ENCODE measurements around the gene C11orf68. TPM values are rescaled to one million over a fixed set of nuclear protein-coding genes. Genes with fewer than 3 reads are reported as not detected.

Gene C11orf68
- 10 to 100 TPM; 22.2 to 23.6 TPM for total RNA-seq

DNA sequence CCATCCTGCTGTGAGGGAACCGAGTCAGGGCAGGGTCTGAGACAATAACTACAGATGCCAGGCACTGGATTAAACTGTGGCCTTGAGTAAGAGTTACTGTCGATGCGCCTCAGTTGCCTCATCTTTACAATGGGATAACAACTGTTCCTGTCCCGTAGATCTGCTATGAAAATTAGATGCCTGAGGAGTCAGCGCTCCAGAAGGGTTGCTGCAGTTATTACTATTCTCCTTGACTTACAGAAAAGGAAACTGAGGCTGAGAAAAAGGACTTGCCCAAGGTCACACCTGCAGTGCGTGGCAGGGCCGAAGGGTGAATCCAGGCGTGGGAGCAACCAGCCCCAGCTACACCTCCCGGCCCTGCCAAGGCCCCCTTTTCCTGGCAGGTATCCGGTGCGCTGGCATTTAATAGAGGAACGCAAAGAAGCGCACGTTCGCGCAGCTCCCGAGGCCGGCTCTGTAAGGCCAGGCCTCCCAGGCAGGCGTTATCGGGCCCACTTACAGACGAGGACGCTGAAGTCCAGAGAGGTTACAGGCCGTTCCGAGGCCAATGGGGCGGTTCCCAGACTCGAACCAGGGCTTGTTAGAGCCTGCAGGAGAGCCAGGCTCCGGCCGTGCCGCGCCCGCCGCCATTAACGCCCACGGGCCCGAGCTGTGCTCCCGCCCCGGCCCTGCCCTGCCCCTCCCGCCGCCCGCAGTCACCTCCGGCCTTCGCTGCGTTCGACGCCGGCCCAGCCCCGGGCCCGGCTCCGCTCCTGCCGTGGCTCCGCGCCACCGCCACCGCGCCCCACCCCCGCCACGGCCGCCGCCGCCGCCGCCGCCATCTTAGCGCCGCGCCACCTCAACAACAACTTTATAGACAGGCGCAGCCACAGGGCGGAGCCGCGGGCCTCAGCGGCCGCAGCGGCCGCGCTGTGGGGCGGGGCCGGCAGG lies at the start of gene C11orf68:
TSS of gene C11orf68 (minus strand) at position 852 of the 930 bp plus-strand sequence. CDS start at position 821, 31 bp downstream.
- Mint-ChIP-seq H3K27ac (peak within 1 kb of the TSS; percentile 84), H3K27me3 (no peaks in the 10 kb centered on the region), H3K36me3 (peaks cover 16% of the 10 kb centered on the region), H3K4me3 (peak within 1 kb of the TSS; percentile 90), H3K4me1 (ENCODE audit: low read depth) (peaks cover 33% of the 10 kb centered on the region), H3K9me3 (no peaks in the 10 kb centered on the region)
- ChIA-PET POLR2A (interaction anchor here (0.6 to 2.1 kb wide), 7 partner anchors 17 to 256 kb away, joined by 3 to 19 read pairs (median 3); partner anchors contain the start of genes CCDC85B, FOSL1, KAT5 and RELA), CTCF (interaction anchor here (0.7 to 1.7 kb wide), 6 partner anchors 18 to 69 kb away, joined by 3 to 6 read pairs (median 4); partner anchors contain the start of genes CCDC85B, FOSL1 and MUS81)
- intact Hi-C loops (cut with micrococcal nuclease): loop anchor here (1.0 to 5.0 kb wide), 7 partner anchors 10 to 206 kb away; partner anchors contain the start of genes CCDC85B, CFL1, FOSL1 and KAT5
- DNase-seq: no peak

DNA sequence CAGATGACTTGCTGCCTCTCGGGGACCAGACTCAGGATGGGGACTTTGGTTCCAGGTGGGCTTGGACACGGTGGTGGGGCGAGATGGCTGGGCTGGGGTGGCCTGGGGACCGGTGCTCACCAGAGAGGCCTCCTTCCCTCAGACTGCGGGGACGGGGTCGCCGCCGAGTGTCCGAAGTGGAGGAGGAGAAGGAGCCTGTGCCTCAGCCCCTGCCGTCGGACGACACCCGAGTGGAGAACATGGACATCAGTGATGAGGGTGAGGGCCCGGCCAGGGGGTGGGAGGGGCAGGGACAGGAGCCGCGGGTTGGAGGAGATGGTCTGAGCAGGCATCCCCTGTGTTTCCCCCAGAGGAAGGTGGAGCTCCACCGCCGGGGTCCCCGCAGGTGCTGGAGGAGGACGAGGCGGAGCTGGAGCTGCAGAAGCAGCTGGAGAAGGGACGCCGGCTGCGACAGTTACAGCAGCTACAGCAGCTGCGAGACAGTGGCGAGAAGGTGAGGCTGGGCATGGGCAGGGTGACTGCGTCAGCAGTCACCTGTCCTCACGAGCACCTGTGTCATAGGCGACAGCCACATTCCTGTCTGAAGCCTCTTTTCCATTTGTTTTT lies 48.6 kb upstream of the C11orf68 start:
- no peak overlapping the region for H3K4me3 Mint-ChIP-seq
- no peak overlapping the region for H3K27ac Mint-ChIP-seq
- intact Hi-C loops (cut with micrococcal nuclease): no loop called here
- DNase-seq: no peak
- ChIA-PET POLR2A (no interaction called here), CTCF (interaction anchor here (0.9 to 2.0 kb wide), 3 partner anchors 55 to 108 kb away, joined by 3 to 7 read pairs (median 3); no protein-coding TSS in a partner anchor)
- H3K4me1 Mint-ChIP-seq (ENCODE audit: low read depth): peaks cover 27% of the 10 kb centered on the region
- H3K9me3 Mint-ChIP-seq: no peaks in the 10 kb centered on the region
- H3K36me3 Mint-ChIP-seq: peaks cover 55% of the 10 kb centered on the region
- no peaks in the 10 kb centered on the region for H3K27me3 Mint-ChIP-seq

DNA sequence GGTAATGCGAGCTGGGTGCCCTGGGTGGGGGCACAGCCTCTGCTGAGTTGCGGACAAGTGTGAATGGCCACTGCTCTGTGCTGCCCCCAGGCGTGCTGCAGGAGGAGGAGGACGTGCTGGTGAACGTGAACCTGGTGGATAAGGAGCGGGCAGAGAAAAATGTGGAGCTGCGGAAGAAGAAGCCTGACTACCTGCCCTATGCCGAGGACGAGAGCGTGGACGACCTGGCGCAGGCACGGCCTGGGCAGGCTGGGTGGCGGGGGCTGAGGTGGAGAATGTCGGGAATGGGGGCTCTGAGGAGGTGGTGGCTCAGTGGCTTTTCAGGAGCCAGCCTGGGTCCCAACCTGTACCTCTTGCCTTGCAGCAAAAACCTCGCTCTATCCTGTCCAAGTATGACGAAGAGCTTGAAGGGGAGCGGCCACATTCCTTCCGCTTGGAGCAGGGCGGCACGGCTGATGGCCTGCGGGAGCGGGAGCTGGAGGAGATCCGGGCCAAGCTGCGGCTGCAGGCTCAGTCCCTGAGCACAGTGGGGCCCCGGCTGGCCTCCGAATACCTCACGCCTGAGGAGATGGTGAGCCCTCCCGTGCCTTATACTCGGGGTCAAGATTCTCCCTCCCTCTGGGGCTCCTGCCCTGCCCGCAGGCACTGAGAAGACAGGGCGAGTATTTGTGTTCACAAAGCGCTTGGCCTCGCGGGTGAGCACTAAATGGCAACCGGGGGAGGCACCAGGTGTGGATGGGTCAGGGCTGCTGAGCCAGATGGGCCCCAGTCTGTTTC lies 47.3 kb upstream of the C11orf68 start:
- CTCF ChIA-PET: interaction anchor here (1.0 kb wide), 1 partner anchor 22 kb away, joined by 3 read pairs; no protein-coding TSS in a partner anchor

DNA sequence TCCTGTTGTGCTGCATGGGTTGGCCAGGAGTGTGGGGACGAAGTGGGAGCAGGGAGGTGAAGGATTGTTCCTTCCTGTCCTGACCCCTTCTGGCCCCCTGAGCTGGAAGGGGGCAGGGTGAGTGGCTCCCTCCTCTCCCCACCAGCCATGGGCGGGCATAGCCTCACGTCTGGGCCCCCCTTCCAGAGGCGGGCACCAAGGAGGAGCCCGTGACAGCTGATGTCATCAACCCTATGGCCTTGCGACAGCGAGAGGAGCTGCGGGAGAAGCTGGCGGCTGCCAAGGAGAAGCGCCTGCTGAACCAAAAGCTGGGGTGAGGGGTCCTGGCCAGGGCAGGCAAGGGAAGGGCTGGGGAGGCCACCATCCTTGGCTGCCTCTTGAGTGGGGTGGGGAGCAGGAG lies 46.0 kb upstream of the C11orf68 start:
- CTCF ChIA-PET: interaction anchor here (1.0 kb wide), 1 partner anchor 23 kb away, joined by 3 read pairs; no protein-coding TSS in a partner anchor
- no peaks in the 10 kb centered on the region for H3K9me3 Mint-ChIP-seq

More for the DNA sequence above, 47.3 kb upstream of the C11orf68 start:
- H3K36me3 Mint-ChIP-seq: peaks cover 55% of the 10 kb centered on the region
- intact Hi-C loops (cut with micrococcal nuclease): no loop called here
- DNase-seq: no peak
- H3K4me3 Mint-ChIP-seq: no peak overlapping the region
- POLR2A ChIA-PET: no interaction called here
- no peaks in the 10 kb centered on the region for H3K27me3 Mint-ChIP-seq
- peaks cover 31% of the 10 kb centered on the region for H3K4me1 Mint-ChIP-seq (ENCODE audit: low read depth)
- no peaks in the 10 kb centered on the region for H3K9me3 Mint-ChIP-seq
- no peak overlapping the region for H3K27ac Mint-ChIP-seq

DNA sequence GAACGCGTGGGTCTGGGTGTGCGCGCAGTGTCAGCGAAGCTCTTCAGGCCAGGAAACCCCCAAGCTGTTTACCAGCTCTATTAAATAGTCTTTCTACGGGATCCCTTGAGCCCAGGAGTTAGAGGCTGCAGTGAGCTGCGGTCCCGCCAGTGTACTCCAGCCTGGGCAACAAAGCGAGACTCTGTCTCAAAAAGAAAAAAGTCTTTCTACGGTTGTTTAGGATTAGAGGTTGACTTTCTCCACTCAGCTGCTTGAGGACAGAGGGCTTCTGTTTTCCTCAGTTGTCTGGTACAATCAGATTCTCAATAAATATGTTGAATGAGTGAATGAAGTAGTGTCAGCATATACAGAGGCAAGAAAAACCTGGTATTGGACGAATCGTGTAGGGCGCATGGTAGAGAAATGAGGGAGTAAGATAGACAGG lies 43.3 kb upstream of the C11orf68 start:
- intact Hi-C loops (cut with micrococcal nuclease): no loop called here
- H3K36me3 Mint-ChIP-seq: peaks cover 35% of the 10 kb centered on the region
- peaks cover 36% of the 10 kb centered on the region for H3K4me1 Mint-ChIP-seq (ENCODE audit: low read depth)

More for the DNA sequence above, 46.0 kb upstream of the C11orf68 start:
- POLR2A ChIA-PET: interaction anchor here (0.6 kb wide), 1 partner anchor 1698 kb away, joined by 5 read pairs; no protein-coding TSS in a partner anchor
- Mint-ChIP-seq H3K27me3 (no peaks in the 10 kb centered on the region), H3K27ac (no peak overlapping the region), H3K36me3 (peaks cover 49% of the 10 kb centered on the region), H3K4me1 (ENCODE audit: low read depth) (peaks cover 31% of the 10 kb centered on the region), H3K4me3 (no peak overlapping the region)
- intact Hi-C loops (cut with micrococcal nuclease): no loop called here
- DNase-seq: no peak

GRCh38 chr11:65961267-65962140 lies 42.6 kb upstream of the C11orf68 start, which contains the start of gene SART1:
SART1 (plus strand) TSS chr11:65961734; CDS start chr11:65961781, 47 bp downstream.
- H3K36me3 Mint-ChIP-seq: peaks cover 29% of the 10 kb centered on the region
- no peaks in the 10 kb centered on the region for H3K27me3 Mint-ChIP-seq
- peak within 1 kb of the TSS; percentile 94 for H3K27ac Mint-ChIP-seq
- ChIA-PET CTCF (interaction anchor here (1.3 to 6.7 kb wide), 3 partner anchors 73 to 102 kb away, joined by 4 to 39 read pairs (median 14); partner anchors contain the start of genes FIBP and MUS81), POLR2A (interaction anchor here (0.9 to 2.2 kb wide), 11 partner anchors 10 to 129 kb away, joined by 3 to 21 read pairs (median 3); partner anchors contain the start of genes BANF1, CCDC85B, EIF1AD and FIBP)
- peaks cover 42% of the 10 kb centered on the region for H3K4me1 Mint-ChIP-seq (ENCODE audit: low read depth)
- H3K9me3 Mint-ChIP-seq: no peaks in the 10 kb centered on the region
- DNase-seq: peak; percentile 98
- peak within 1 kb of the TSS; percentile 95 for H3K4me3 Mint-ChIP-seq
- intact Hi-C loops (cut with micrococcal nuclease): loop anchor here (1.0 to 2.0 kb wide), 4 partner anchors 41 to 101 kb away; partner anchors contain the start of genes BANF1, C11orf68, DRAP1 and EIF1AD

More for the DNA sequence above, 43.3 kb upstream of the C11orf68 start:
- Mint-ChIP-seq H3K4me3 (peak overlapping the region; percentile 95), H3K9me3 (no peaks in the 10 kb centered on the region), H3K27ac (peak overlapping the region; percentile 94), H3K27me3 (no peaks in the 10 kb centered on the region)
- no peak for DNase-seq
- CTCF ChIA-PET: interaction anchor here (1.3 to 6.7 kb wide), 3 partner anchors 73 to 102 kb away, joined by 4 to 39 read pairs (median 14); partner anchors contain the start of genes FIBP and MUS81
- POLR2A ChIA-PET: interaction anchor here (0.9 to 2.2 kb wide), 11 partner anchors 9 to 130 kb away, joined by 3 to 21 read pairs (median 3); partner anchors contain the start of genes BANF1, CCDC85B, EIF1AD and FIBP

GRCh38 chr11:65960824-65961266 lies 42.0 kb upstream of the C11orf68 start:
- H3K4me1 Mint-ChIP-seq (ENCODE audit: low read depth): peaks cover 46% of the 10 kb centered on the region
- intact Hi-C loops (cut with micrococcal nuclease): loop anchor here (1.0 to 2.0 kb wide), 4 partner anchors 41 to 101 kb away; partner anchors contain the start of genes BANF1, C11orf68, DRAP1 and EIF1AD
- ChIA-PET POLR2A (interaction anchor here (1.2 to 2.2 kb wide), 3 partner anchors 61 to 127 kb away, joined by 3 to 21 read pairs (median 4); partner anchors contain the start of genes CCDC85B, FIBP, FOSL1 and SNX32), CTCF (interaction anchor here (1.5 to 6.7 kb wide), 2 partner anchors 75 to 101 kb away, joined by 4 to 39 read pairs; partner anchors contain the start of gene MUS81)
- H3K4me3 Mint-ChIP-seq: peak overlapping the region; percentile 95
- H3K27ac Mint-ChIP-seq: peak overlapping the region; percentile 94
- DNase-seq: no peak
- peaks cover 23% of the 10 kb centered on the region for H3K36me3 Mint-ChIP-seq
- no peaks in the 10 kb centered on the region for H3K27me3 Mint-ChIP-seq
- H3K9me3 Mint-ChIP-seq: no peaks in the 10 kb centered on the region

GRCh38 chr11:65958774-65959420 lies 40.0 kb upstream of the C11orf68 start:
- POLR2A ChIA-PET: interaction anchor here (0.5 to 1.6 kb wide), 3 partner anchors 17 to 210 kb away, joined by 4 to 5 read pairs (median 4); partner anchors contain the start of gene CCDC85B
- Mint-ChIP-seq H3K36me3 (peaks cover 10% of the 10 kb centered on the region), H3K27ac (peak overlapping the region; percentile 78), H3K27me3 (no peaks in the 10 kb centered on the region), H3K4me1 (ENCODE audit: low read depth) (peaks cover 42% of the 10 kb centered on the region), H3K9me3 (no peaks in the 10 kb centered on the region), H3K4me3 (no peak overlapping the region)
- no peak for DNase-seq
- CTCF ChIA-PET: interaction anchor here (3.6 to 6.7 kb wide), 2 partner anchors 71 to 73 kb away, joined by 15 to 39 read pairs; partner anchors contain the start of gene FIBP
- intact Hi-C loops (cut with micrococcal nuclease): no loop called here

- H3K9me3 Mint-ChIP-seq: no peaks in the 10 kb centered on the region
- ChIA-PET POLR2A (interaction anchor here (0.6 to 1.6 kb wide), 2 partner anchors 68 to 211 kb away, joined by 4 read pairs; partner anchors contain the start of gene CCDC85B), CTCF (interaction anchor here (3.6 to 6.7 kb wide), 2 partner anchors 70 to 73 kb away, joined by 15 to 39 read pairs; partner anchors contain the start of gene FIBP)
- peak overlapping the region; percentile 78 for H3K27ac Mint-ChIP-seq
- H3K36me3 Mint-ChIP-seq: peaks cover 7% of the 10 kb centered on the region
- DNase-seq: no peak
- H3K4me3 Mint-ChIP-seq: no peak overlapping the region
- intact Hi-C loops (cut with micrococcal nuclease): no loop called here
- H3K4me1 Mint-ChIP-seq (ENCODE audit: low read depth): peaks cover 36% of the 10 kb centered on the region
- no peaks in the 10 kb centered on the region for H3K27me3 Mint-ChIP-seq
These were observed 39.4 kb upstream of the C11orf68 start for GRCh38 chr11:65958291-65958690.
